IPS DF 6.9 (cell line): ENCODE results near the gene MLLT6.
A peak's percentile ranks its signal among the peaks of the same experiment; 100 is the strongest.
"Not testable (repeated sequence)": the region's sequence is repeated elsewhere in the genome, so short reads cannot be mapped to it uniquely, and the experiment has no call there.

Experiments
- DNase-seq: peaks from one replicate; pipeline ENCODE4 v3.0.0-alpha.2; 2013; ENCODE audit warnings: low read depth, low spot score
- H3K27ac ChIP-seq: one replicate; pipeline ENCODE4 v1.5.1; 2013; ENCODE audit warnings: low read length, control low read depth
- H3K27me3 ChIP-seq: 2 replicates; pipeline ENCODE4 v1.6.1; 2013; ENCODE audit warnings: mild to moderate bottlenecking, low read length; ENCODE audit not compliant: control insufficient read depth, insufficient read depth
- H3K36me3 ChIP-seq: 2 replicates; pipeline ENCODE4 v1.6.1; 2013; ENCODE audit warnings: low read length; ENCODE audit not compliant: control insufficient read depth, insufficient read depth
- H3K4me1 ChIP-seq: 2 replicates; pipeline ENCODE4 v1.6.1; 2013; ENCODE audit warnings: low read length; ENCODE audit not compliant: control insufficient read depth, insufficient read depth
- H3K4me3 ChIP-seq: 2 replicates; pipeline ENCODE4 v1.5.1; 2013; ENCODE audit warnings: mild to moderate bottlenecking, low read length
- H3K9me3 ChIP-seq: 2 replicates; pipeline ENCODE4 v1.6.1; 2013; ENCODE audit warnings: low read length, inconsistent platforms; ENCODE audit not compliant: control insufficient read depth, insufficient read depth
- WGBS: extraction: QIAGEN DNeasy Blood & Tissue Kit; methylation state at CpG from one replicate; pipeline ENCODE4 v1.1.7; 2013; ENCODE audit warnings: mixed read lengths, missing lambda C conversion rate; ENCODE audit not compliant: insufficient read length, insufficient coverage; 5-methylcytosine and 5-hydroxymethylcytosine counted together

The MLLT6 gene

DNA sequence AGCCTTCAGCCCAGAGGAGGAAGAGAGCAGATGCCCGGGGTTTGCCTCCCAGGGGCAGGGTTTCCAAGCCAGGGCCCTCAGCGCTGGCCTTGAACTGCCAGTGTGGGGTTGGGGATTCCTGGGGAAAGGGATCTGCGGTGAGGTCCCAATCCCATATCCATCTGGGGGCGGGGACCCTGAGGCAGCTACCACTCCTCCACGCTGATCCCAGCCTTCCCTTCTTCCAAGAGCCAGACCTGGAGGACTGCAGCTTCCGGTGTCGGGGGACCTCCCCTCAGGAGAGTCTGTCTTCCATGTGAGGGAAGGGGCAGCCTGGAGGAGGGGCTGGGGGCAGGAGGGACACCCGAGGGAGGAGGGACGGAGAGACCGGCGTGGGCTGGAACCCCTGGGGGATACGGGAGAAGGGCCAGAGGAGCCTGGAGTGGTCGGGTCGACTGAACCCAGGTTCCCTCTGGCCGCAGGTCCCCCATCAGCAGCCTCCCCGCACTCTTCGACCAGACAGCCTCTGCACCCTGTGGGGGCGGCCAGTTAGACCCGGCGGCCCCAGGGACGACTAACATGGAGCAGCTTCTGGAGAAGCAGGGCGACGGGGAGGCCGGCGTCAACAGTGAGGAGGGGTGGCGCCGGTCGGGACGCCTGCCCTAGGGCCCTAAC, 14.3 kb downstream of the MLLT6 start:
- Histone ChIP-seq H3K27ac (no peak overlapping the region), H3K27me3 (peaks cover 2% of the 10 kb centered on the region; the same call in 1 of the 2 replicates), H3K36me3 (no peaks in the 10 kb centered on the region), H3K4me1 (peaks cover 16% of the 10 kb centered on the region), H3K9me3 (no peaks in the 10 kb centered on the region), H3K4me3 (peak overlapping the region; percentile 22; the same call in 1 of the 2 replicates)
- no CpG with 5 or more reads among the region's 29 CpGs for WGBS
- DNase-seq: no peak

DNA sequence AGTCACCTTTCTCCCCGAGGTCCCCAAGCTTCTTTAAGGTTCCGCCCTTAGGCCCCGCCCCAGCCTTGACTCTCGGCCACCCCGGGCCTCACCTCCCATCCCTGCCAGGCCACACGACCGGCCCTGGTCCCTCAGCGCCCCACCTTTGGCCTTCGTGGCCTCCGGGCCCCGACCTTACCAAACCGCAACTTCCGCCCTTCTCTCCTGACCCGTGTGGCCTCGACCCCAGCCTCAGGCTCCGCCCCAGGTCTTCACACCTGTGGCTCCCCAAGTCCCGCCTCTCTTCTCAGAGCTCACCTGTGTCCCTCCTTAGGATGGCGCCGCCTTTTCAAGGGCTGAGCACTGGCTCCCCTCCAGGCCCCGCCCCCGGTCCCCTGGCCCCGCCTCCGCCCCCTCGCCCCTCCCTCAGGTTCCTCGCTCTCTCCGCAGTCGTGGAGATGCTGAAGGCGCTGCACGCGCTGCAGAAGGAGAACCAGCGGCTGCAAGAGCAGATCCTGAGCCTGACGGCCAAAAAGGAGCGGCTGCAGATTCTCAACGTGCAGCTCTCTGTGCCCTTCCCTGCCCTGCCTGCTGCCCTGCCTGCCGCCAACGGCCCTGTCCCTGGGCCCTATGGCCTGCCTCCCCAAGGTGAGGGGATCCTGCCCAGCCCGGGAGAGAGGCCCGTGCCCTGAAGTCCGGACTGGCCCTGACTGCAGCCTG, 15.0 kb downstream of the MLLT6 start:
- Histone ChIP-seq H3K27ac (no peak overlapping the region), H3K27me3 (peaks cover 2% of the 10 kb centered on the region; the same call in 1 of the 2 replicates), H3K4me3 (peak overlapping the region; percentile 22; the same call in 1 of the 2 replicates), H3K9me3 (no peaks in the 10 kb centered on the region), H3K4me1 (peaks cover 16% of the 10 kb centered on the region), H3K36me3 (no peaks in the 10 kb centered on the region)
- WGBS: no CpG with 5 or more reads among the region's 39 CpGs
- peak; percentile 84 for DNase-seq

DNA sequence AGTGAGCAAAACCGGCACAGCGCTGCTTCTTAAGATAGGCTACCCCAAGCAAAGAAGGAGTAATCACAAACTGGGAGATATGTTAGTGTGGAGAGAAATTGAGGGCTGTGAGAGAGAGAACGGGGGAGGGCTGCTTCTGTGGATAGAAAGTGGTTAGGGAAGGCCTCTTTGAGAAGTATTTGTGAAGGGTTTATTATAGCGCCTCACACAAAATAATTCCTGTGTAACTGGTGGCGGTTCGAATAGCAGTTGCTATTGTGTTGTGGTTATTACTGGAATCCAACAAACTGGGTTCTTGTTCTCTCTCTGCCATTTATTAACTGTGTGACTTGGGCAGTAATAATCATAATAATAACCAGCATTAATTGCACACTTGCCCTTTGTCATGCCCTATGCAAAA, 15.9 kb downstream of the MLLT6 start:
- WGBS: no CpG with 5 or more reads among the region's 6 CpGs
- H3K27ac ChIP-seq: no peak overlapping the region
- peaks cover 12% of the 10 kb centered on the region for H3K4me1 ChIP-seq
- peaks cover 2% of the 10 kb centered on the region; the same call in 1 of the 2 replicates for H3K27me3 ChIP-seq
- no peaks in the 10 kb centered on the region for H3K36me3 ChIP-seq
- no peak for DNase-seq
- no peaks in the 10 kb centered on the region for H3K9me3 ChIP-seq
- no peak overlapping the region for H3K4me3 ChIP-seq

DNA sequence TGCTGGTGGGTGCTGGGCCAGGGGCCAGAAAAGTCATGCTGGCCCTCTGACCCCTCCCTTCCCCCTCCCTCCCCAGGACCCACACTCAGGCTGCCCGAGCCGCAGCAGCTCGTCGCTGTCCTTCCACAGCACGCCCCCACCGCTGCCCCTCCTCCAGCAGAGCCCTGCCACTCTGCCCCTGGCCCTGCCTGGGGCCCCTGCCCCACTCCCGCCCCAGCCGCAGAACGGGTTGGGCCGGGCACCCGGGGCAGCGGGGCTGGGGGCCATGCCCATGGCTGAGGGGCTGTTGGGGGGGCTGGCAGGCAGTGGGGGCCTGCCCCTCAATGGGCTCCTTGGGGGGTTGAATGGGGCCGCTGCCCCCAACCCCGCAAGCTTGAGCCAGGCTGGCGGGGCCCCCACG, 16.7 kb downstream of the MLLT6 start:
- Histone ChIP-seq H3K27ac (no peak overlapping the region), H3K27me3 (peaks cover 2% of the 10 kb centered on the region; the same call in 1 of the 2 replicates), H3K36me3 (no peaks in the 10 kb centered on the region), H3K9me3 (no peaks in the 10 kb centered on the region), H3K4me3 (no peak overlapping the region), H3K4me1 (peaks cover 12% of the 10 kb centered on the region)
- WGBS: no CpG with 5 or more reads among the region's 16 CpGs
- DNase-seq: no peak

DNA sequence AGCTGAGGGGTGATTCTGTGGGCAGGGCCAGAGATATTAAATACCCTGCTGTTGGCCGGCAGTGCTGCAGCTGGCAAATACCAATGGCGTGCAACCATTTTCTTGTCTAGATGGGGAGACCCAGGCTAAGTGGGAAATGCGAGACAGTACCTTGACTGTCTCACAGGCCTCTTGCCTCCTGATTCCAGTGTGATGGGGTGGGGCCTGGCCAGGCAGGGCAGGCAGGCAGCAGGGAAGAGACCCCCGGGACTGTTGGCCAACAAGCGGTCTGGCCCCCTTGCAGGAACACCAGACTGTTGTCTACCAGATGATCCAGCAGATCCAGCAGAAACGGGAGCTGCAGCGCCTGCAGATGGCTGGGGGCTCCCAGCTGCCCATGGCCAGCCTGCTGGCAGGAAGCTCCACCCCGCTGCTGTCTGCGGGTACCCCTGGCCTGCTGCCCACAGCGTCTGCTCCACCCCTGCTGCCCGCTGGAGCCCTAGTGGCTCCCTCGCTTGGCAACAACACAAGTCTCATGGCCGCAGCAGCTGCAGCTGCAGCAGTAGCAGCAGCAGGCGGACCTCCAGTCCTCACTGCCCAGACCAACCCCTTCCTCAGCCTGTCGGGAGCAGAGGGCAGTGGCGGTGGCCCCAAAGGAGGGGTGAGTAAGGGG, 19.4 kb downstream of the MLLT6 start:
- DNase-seq: no peak
- H3K36me3 ChIP-seq: no peaks in the 10 kb centered on the region
- H3K4me1 ChIP-seq: peaks cover 5% of the 10 kb centered on the region; the same call in 1 of the 2 replicates
- no peak overlapping the region for H3K27ac ChIP-seq
- WGBS: no CpG with 5 or more reads among the region's 16 CpGs
- H3K27me3 ChIP-seq: peaks cover 8% of the 10 kb centered on the region; the same call in 1 of the 2 replicates
- H3K9me3 ChIP-seq: no peaks in the 10 kb centered on the region
- H3K4me3 ChIP-seq: no peak overlapping the region

DNA sequence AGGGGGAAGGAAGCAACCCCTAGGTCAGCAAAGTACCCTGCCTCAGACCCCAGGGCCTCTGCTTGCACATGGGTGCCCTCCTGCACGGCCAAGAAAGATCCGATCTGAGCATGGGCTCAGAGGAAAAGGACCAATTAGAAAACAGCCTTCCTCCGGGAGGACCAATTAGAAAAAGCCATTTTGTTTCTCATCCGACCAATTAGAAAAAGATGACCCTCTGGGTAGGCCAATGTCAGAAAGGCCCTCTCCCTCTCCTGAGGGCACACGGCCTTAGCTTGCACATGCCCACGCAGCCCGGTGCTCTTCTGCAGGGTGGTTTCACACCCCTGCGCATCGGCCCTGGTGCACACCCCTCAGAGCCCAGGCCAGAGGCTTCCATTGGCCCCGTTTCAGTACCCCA, 20.0 kb downstream of the MLLT6 start:
- H3K4me3 ChIP-seq: no peak overlapping the region
- no peak overlapping the region for H3K27ac ChIP-seq
- no CpG with 5 or more reads among the region's 10 CpGs for WGBS
- H3K9me3 ChIP-seq: no peaks in the 10 kb centered on the region
- peaks cover 7% of the 10 kb centered on the region; the same call in 1 of the 2 replicates for H3K4me1 ChIP-seq
- no peak for DNase-seq
- H3K27me3 ChIP-seq: peaks cover 8% of the 10 kb centered on the region; the same call in 1 of the 2 replicates
- H3K36me3 ChIP-seq: no peaks in the 10 kb centered on the region

DNA sequence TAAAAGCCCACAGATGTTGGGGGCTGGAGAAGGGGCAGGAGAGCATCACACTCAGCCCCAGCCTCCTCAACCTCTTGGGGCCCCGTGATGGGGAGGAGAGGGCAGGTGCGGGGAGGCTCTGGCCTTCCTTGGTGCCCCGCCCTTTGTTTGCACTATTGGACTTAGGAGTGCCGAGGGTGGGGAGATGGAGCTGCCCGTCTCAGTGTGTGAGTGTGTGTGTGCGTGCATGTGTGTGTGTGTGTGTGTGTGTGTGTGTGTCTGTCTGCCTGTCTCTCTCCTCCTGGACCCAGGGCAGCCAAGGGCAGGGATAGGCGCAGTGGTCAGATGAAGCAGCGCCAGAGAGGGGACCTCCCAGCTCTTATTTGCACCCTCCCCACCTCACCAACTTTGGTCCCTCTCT, 21.1 kb downstream of the MLLT6 start:
- not testable (repeated sequence) for H3K4me1 ChIP-seq, DNase-seq, H3K27ac ChIP-seq, H3K9me3 ChIP-seq, H3K27me3 ChIP-seq, H3K36me3 ChIP-seq, H3K4me3 ChIP-seq
- WGBS: no CpG with 5 or more reads among the region's 8 CpGs

DNA sequence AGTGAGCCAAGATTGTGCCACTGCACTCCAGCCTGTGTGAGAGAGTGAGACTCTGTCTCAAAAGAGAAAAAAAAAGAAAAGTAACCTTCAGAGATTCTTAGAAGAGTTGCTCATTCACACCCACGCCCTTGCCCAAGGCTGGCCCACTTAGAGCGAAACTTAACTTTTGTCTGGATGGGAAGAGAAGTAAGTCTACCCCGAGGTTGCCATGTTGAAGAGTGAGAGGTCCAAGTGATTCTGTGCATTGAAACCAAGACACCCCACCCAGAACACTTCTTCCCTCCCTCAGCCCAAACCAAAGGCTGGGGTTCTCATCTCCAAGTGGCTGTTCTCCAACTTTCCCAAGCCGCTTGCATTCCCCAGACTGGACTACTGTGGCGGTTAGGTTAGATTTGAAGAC, 22.7 kb downstream of the MLLT6 start:
- no CpG with 5 or more reads among the region's 5 CpGs for WGBS
- Histone ChIP-seq H3K27ac (no peak overlapping the region), H3K27me3 (peaks cover 5% of the 10 kb centered on the region; the same call in 1 of the 2 replicates), H3K4me1 (peaks cover 8% of the 10 kb centered on the region), H3K4me3 (no peak overlapping the region), H3K9me3 (no peaks in the 10 kb centered on the region), H3K36me3 (no peaks in the 10 kb centered on the region)
- no peak for DNase-seq

DNA sequence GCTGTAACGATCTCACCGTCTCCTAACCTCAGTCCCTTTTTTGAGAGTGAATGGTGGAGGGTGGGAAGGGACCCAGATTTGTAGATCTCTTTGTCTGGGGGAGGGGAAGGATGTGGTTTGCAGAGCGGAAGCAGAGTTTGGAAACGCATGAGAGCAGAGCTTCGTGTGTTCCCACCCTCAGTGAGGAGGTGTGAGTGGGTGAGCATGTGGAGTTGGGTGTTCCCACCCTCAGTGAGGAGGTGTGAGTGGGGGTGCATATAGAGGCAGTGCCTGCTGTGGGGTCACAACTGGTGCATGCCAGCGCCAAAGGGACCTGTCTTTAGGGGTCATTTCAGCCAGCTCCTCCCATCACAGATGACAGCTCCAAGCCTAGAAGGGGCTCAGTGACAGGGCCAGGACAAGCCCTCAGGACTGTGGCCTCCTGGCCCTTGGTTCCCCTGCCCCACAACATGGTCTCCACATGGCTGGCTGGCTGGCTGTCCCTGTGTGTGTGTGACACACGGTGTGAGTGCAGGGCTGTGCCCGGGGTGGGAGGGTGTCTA, 23.3 kb downstream of the MLLT6 start:
- WGBS: no CpG with 5 or more reads among the region's 8 CpGs
- Histone ChIP-seq H3K27me3 (peaks cover 5% of the 10 kb centered on the region; the same call in 1 of the 2 replicates), H3K4me1 (peaks cover 8% of the 10 kb centered on the region), H3K27ac (no peak overlapping the region), H3K4me3 (no peak overlapping the region), H3K36me3 (no peaks in the 10 kb centered on the region), H3K9me3 (no peaks in the 10 kb centered on the region)
- DNase-seq: no peak

DNA sequence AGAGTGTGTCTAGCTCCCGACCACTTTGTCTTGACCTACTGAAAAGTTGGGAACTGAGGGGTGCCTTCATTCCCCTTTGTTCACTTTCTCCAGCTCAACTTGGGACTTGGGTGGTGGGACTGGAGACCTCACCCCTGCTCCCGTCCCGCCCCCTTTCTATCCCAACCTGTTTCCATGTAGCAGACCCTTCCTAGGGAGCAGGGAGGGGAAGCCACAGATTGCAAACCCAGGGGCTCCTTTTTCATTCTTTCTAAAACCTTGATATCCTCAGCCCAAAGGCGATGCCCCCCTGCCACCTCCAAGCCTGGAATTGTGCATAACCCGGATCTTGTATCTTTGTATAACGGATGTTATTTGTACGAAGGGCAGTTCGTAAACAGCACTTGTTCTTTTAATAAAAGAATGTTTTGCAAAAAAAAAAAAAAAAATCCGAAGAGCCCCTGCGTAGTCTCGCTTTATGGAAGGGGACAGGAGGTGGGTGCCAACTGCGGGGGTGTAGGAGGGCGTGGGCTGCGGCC, 24.4 kb downstream of the MLLT6 start:
- no CpG with 5 or more reads among the region's 14 CpGs for WGBS
- Histone ChIP-seq H3K9me3 (no peaks in the 10 kb centered on the region), H3K27ac (no peak overlapping the region), H3K4me1 (peaks cover 8% of the 10 kb centered on the region), H3K36me3 (no peaks in the 10 kb centered on the region), H3K4me3 (peak overlapping the region; percentile 63; the same call in 1 of the 2 replicates), H3K27me3 (peaks cover 5% of the 10 kb centered on the region; the same call in 1 of the 2 replicates)
- DNase-seq: no peak
